GM13977 (cell line): Measurements from ENCODE around the gene IDUA.
"Not testable (repeated sequence)": the region's sequence is repeated elsewhere in the genome, so short reads cannot be mapped to it uniquely, and the experiment has no call there.

Experiments
- DNase-seq: peaks from one replicate; pipeline ENCODE4 v3.0.0; 2012; ENCODE audit warnings: low spot score
- in situ Hi-C: fragments of 300-500 bp; cut with MboI; formaldehyde crosslinking; loops from one replicate; pipeline ENCODE4 v1.12.0; 2022; ENCODE audit warnings: low sequenced_read_pairs, low pct_unique_long_range_greater_than_20kb, mixed read lengths, inconsistent platforms; ENCODE audit not compliant: unreplicated experiment
- TF ChIP-seq, protein P1 (sequence below): IDR thresholded peaks from 2 replicates; pipeline ENCODE4 v1.5.1; 2012; ENCODE audit warnings: mild to moderate bottlenecking, control low read depth; ENCODE audit not compliant: insufficient read depth; ENCODE audit errors: extremely low read depth, missing control alignments

The IDUA gene

DNA sequence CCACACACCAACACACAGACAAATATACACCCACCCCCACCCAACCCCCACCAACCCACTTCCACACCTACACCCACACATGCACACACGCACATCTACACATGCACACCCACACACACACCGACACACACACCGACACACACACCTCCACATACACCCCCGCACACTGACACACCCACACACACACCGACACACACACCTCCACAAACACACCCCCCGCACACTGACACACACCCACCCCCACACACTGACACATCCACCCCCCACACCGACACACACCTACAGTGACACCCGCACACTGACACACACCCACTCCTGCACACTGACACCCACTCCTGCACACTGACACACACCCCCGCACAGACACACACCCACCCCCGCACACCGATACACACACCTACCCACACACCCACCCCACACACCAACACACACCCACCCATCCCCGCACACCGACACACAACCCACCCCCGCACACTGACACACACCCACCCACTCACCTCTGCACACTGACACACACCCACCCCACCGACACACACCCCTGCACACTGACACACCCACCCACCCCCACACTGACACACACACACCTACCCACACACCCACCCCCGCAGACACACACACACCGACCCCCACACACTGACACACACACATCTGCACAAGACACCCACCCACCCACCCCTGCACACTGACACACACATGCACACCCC lies 55.7 kb downstream of the IDUA start:
- DNase-seq: no peak
- TF ChIP-seq, protein P1, sequence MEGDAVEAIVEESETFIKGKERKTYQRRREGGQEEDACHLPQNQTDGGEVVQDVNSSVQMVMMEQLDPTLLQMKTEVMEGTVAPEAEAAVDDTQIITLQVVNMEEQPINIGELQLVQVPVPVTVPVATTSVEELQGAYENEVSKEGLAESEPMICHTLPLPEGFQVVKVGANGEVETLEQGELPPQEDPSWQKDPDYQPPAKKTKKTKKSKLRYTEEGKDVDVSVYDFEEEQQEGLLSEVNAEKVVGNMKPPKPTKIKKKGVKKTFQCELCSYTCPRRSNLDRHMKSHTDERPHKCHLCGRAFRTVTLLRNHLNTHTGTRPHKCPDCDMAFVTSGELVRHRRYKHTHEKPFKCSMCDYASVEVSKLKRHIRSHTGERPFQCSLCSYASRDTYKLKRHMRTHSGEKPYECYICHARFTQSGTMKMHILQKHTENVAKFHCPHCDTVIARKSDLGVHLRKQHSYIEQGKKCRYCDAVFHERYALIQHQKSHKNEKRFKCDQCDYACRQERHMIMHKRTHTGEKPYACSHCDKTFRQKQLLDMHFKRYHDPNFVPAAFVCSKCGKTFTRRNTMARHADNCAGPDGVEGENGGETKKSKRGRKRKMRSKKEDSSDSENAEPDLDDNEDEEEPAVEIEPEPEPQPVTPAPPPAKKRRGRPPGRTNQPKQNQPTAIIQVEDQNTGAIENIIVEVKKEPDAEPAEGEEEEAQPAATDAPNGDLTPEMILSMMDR: no peak
- in situ Hi-C loops: no loop called here

DNA sequence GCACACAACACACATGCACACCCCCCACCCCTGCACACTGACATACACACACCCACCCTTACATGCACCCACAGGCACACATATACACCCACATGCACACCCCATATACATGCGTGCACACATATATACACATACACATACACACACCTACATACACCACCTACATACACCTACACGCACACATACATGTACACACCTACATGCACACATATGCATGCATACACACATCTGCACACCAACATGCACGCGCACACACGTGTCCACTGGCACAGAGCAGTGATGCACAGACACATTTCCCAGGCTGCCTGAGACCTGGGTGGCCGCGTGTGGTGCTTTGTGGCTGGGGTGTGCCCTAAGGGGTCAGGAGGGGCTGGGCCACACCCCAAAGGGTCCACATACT lies 56.3 kb downstream of the IDUA start:
- TF ChIP-seq, protein P1: no peak
- no peak for DNase-seq
- in situ Hi-C loops: no loop called here

DNA sequence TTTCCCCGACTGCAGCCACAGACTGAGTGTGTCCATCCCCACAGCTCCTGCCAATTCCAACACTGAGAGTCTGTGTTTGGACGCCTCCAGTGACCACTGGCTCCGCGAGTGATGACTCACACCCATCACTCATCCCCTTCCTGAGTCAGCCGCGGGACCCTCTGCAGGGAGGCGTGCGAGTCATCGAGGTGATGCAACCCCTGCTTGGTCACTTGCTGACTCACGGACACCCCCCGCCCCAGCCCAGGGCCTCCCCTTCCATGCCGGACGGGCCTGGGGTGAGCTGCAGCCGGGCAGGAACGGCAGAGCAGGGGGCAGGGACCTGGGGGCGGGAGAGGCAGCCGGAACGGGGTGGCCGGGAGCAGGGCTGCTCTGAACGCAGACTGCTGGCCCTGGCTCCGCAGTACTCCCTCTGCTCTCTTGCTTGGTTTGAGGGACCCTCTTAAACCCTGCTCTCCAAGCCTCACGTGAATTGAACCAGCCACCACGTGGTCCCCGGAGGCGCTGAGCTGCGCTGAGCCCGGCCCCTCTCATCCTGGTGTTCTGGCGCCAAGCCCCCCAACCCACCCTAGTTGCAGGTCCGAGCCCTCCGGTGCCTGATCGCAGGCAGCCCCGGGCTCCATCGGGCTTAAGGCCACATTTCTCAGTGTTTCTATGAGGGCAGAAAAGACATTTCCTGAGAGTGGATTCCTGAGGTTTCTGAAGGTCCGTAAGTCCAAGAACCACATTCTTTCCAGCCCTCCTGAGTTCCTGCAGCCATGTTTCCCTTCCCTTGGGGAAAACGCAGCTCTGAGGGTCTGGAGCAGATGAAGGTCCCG lies 57.0 kb downstream of the IDUA start:
- TF ChIP-seq, protein P1: no peak
- in situ Hi-C loops: no loop called here
- DNase-seq: no peak

DNA sequence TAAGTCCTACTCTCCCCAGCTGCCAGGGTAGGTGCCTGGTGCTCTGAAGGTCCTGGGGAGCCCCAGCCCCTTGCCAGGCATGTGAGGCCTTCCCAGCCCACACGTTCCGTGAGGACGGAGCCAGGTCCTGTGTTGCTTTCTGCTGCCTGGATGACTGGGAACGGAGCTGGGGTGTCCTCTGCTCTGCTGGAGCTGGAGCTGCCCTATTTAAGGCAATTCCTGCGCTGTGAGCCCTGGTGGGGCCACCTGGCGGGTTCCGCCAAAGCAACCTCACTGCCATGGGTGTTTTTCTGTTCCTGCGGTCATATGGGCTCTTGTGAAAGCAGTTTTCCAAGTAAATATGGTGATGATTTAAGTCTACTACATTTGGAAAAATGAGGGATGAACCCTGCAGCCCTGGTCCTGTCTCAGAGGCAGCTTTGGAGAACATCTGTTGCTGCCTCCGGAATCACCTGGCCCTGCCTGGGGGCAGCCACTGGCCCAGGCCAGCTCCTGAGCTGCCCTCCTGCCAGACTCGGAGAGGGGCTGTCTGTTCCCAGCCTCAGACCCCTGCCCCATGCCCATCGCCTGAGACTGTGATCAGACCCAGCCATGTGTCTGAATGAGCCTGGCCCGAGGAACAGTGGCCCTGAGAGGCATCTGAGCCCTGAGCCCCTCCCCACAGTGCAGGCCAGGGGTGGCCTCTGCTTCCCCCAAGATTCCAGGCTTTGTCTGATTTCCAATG lies 57.8 kb downstream of the IDUA start:
- TF ChIP-seq, protein P1: no peak
- in situ Hi-C loops: no loop called here
- DNase-seq: no peak

DNA sequence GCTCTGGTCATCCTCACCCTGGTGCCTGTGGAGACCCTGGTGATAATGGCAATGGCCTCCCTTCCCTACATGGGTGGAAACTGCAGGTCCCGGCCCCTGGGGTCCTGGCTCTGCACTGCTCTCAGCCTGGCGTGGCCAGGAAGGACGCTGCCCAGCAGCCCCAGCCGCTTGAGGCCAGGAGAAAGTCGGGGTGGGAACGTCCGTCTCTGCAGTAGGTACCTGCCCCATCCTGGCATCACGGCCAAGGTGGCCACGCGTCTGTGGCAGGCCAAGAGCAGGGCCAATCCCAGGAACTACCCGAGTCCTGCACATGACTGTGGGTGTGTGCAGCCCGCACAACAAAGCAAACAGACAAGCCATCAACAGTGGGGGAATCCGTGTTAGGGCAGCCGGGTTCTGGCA lies 58.4 kb downstream of the IDUA start:
- in situ Hi-C loops: no loop called here
- no peak for DNase-seq
- TF ChIP-seq, protein P1: no peak

DNA sequence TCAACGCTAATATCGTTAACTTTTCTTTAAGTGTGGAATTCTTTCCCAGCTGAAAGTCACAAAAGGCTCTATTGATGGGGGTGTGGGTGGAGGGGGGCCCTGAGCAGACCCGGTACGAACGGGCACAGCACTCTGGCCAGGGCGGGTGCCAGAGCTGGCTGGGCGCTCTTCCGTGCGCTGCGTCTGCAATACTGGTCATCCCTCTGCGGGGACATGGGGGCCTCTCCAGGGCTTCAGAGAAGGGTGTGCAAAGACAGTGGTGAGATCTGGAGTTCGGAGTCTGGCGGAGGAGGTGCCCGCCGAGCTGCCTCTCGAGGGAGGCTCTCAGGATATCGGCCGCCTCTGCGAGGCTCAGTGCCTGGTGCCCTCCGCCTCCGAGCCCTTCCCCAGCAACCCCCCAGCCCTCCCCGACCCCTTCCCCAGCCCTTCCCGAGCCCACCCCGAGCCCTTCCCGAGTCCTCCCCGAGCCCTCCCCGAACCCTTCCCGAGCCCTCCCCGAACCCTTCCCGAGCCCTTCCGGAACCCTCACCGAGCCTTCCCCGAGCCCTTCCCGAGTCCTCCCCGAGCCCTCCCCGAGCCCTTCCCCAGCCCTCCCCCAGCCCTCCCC lies 58.9 kb downstream of the IDUA start:
- in situ Hi-C loops: no loop called here
- no peak for DNase-seq
- TF ChIP-seq, protein P1: no peak

DNA sequence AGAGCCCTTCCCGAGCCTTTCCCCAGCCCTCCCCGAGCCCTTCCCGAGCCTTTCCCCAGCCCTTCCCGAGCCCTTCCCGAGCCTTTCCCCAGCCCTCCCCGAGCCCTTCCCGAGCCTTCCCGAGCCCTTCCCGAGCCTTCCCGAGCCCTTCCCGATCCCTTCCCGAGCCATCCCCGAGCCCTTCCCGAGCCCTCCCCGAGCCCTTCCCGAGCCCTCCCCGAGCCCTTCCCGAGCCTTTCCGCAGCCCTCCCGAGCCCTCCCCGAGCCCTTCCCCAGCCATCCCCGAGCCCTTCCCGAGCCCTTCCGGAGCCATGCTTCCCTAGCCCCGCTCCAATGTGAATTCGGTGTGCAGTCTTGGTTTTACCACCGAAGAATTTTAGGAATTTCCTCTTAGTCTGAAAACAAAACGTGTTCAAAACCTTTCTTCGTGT lies 59.8 kb downstream of the IDUA start:
- in situ Hi-C loops, DNase-seq: not testable (repeated sequence)
